DMS 273 (cell line): ENCODE data around the gene DDX31.
A peak's percentile ranks its signal among the peaks of the same experiment; 100 is the strongest.

Experiments used
- DNase-seq: peaks from one replicate; lab custom pipeline; 2025; ENCODE audit not compliant: unreplicated experiment; lab: John Stamatoyannopoulos, UW

Gene DDX31

DNA sequence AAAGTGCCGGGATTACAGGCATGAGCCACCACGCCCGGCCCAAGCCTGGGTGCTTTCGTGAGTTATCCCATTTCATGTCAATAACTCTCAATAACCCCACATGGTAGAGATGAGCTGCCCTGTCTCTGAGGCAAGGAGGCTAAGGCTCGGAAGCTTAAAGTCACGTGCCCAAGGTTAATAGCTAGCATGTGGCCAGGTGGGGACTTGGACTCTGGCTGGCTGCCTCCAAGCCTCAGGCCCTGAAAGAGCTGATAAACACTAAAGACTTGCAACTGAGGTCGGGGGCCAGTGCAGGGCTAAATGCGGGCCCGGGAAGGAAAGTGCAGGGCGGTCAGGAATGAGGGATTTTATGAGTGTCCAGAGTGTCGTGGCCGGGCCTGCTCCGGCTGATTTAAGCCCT, 118.2 kb downstream of the DDX31 start:
- no peak for DNase-seq

DNA sequence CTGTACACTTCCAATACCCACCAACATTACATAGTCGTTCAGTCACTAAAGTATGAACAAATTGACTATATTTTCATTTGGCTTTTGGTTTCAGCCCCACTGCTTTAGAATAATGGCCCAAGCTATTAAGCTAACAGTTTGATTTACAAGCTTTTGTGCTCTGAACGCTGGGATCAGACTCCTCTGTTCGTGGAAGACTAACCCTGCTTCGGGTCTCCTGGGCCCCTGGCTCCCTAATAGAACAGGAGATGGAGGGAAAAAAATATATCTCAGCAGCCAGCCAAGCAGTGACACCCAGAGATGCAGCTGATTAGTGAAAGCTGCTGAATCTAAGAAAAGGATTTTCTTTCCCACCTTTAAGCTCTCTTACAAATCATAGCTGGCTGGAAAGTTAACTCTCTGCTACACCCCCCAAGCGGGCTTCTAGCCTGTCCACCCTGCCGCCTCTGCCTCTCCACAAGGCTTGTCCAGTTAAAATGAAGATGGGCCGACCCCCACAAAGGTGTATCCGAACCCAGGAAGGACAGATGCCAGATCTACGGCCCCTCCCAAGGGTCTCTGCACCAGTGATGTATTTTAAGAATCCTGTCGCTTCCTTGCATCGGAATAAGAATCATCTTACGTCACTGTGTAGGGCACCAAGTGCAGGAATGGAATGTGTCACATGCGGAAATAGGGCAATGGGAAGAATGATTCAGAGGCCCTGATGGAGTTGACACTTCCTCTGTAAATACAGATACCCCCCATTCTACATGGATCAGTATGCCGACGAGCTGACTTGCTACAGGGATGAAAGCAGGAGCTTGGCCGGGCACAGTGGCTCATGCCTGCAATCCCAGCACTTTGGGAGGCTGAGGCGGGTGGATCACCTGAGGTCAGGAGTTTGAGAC, 120.8 kb downstream of the DDX31 start:
- no peak for DNase-seq

DNA sequence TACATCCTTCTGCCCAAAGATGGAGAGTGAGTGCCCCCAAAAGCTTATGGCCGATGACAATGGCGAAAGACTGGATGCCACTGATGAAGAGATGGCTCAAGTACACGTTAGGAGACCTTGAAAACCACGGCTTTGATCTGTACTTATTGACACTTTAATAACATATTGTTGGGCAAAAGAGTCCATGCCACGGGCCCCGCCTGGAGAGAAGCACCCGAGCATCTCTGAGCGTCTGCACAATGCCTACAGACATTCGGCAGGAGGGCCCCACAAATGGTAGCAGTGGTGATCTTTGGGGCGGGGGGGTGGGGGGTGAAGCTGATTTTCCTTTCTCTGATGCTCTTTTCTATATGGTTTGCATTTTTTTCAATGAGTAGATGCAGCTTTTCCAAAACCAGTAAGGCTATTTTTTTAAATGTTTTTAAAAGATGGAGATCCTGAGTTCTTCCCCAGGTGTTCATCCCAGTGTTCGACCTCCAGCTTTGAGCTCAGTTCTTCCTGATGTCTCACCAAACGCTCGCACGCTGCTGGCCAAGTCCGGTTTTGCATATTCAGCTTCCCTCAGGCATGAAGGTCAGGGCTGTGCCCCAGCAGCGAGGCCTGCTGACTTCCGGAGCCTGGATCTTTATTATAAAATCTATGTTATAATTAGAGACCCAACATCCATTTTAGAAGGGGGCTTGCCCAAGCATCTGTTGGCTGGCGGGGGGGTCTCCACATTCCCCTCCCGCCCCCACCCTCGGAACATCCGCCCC, 121.6 kb downstream of the DDX31 start:
- no peak for DNase-seq

DNA sequence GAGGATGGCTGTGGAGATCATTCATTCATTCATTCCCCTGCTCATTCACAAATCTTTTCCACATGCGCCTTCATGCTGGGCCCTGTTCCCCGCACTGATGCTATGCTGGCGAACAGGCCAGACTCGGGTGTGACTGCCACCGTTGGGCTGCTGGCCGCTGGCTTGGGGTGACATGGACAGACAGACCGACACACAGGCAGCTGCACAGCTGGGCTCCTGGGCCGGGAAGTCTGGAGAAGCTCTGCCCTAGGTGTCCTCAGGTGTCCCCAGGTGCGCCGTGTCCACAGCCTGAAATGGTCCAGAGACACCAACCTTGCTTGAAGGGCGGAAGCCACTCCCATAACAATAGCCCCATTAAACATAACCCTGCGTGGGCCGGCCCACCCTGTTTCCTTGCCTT, 122.3 kb downstream of the DDX31 start:
- DNase-seq = no peak

DNA sequence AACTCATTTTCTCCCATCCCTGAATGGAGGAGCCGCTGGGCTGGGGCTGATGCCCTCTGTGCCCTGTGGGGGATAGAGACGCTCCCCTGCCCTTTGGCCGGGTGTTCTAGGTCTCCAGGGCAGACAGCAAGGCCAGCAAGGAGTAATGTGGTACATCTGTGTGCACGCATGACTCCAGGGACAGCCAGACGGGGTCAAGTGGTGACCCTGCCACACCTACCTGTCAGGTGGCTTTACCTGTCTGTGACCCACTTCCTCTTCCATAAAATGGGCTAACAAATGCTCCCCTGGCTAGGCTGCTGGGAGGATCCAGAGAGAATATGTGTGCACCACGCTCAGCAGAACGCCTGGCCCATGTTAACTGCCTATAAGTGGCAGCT, 122.7 kb downstream of the DDX31 start:
- no peak for DNase-seq

DNA sequence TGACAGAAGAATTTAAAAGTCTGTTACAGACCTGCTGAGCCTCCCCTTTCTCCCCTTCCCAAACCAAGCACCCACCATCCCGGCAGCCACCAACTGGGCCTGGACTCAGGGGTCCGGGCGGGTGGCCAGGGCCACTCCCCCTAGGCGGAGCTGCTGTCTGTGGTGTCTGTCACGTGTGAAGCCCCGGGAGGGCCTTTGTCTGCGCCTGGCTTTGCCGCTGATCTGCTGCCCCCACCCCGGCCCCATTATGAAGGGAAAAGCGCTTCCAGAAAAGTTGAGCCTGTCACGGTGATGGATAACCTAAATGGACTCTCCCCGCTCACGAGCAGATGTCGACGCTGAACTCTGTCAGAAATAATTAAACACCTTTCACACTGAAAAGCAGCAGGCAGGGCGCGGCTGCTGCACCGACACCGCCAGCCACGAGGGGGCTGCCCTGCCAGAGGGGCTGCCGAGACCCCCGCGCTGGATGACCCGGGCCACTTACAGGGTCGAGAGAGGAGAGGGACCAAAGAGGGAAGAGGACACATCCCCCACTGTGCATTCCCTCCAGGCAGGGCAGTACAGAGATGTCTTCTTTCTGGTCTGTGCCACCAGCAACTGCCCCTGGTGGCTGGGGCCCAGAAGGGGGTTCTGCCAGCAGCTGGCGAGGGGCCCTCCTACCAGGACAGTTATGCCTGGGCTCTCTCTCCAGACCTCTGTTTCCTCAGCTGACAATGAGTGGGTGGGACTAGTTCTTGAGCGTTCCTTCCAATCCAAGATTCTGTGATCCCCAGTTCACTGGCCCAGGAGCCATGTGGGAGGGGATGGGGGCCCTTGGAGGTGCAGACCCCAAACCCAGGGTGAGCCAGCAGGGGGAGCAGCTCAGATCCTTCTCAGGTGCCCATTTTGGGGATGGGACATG, 123.4 kb downstream of the DDX31 start:
- DNase-seq = peak; percentile 93

DNA sequence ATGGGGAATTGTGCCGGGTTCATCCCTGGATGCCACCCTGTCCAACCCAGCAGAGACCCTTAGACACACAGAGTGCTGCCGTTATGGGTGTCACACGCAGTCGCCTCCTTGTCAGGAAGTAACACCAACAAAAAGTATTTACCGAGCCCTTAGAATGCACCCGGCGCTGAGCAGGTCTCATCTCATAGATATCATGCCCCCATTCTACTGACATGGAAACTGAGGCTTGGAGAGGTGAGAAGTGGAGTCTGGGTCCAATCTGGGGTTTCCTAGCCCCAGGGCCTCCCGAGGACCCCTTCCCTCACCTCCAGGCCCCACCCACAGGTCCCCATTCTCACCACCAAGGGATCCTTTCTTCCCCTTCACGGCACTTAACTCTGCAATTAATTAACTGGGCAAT, 124.2 kb downstream of the DDX31 start:
- DNase-seq = no peak

DNA sequence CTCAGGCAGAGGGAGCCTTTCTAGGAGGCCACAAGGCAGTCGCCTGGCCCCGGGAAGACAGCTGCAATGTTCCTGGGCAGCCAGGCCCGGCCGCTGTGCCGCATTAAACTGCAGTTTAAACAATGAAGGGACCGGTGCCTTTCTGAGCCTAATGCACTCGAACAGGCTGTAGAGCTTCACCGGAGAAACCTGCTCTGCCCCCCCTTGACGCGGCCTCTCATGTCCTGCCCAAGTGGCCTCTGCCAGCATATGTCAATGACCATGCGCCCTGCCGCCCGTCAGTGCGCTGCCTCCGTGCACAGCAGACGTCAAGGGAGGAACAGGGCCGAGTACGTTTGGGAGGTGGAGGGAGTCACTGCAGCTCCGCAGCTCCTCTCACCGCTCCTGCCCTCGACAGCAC, 125.8 kb downstream of the DDX31 start:
- DNase-seq = no peak

DNA sequence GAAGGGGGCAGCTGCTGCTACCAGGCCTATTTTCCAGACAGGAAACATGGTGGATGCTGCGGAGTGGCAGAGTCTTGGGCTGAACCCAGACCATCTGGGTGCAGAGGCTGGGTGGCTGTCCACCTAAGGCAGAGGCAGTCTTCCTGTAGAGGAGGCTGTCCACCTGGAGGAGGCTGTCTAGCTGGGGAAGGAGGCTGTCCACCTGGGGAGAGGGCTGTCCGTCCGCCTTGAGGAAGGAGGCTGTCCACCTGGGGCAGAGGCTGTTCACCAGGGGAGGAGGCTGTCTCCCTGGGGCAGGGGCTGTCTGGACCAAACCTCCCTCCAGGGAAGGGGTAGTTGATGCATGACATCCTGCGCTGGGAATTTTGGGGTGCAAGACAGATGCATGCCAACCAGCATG, 126.5 kb downstream of the DDX31 start:
- DNase-seq = no peak
